ENCODE results near the gene SHISA5.
"Not testable (repeated sequence)": the region's sequence is repeated elsewhere in the genome, so short reads cannot be mapped to it uniquely, and the experiment has no call there.

Gene SHISA5

GRCh38 chr3:48518638-48519276 lies 14.8 kb upstream of the SHISA5 start:
- DNase-seq = no peak

GRCh38 chr3:48518069-48518468 lies 14.1 kb upstream of the SHISA5 start:
- no peak for DNase-seq

GRCh38 chr3:48516571-48516970 lies 12.6 kb upstream of the SHISA5 start:
- DNase-seq = no peak

- DNase-seq = no peak
Observed at GRCh38 chr3:48514431-48515227, 10.7 kb upstream of the SHISA5 start.

- no peak for DNase-seq
Observed at GRCh38 chr3:48511551-48511950, 7.6 kb upstream of the SHISA5 start.

- DNase-seq = peak; percentile 55
Observed at GRCh38 chr3:48507256-48508061, 3.5 kb upstream of the SHISA5 start.

- no peak for DNase-seq
Observed at GRCh38 chr3:48505968-48506504, 2.1 kb upstream of the SHISA5 start.

- DNase-seq = no peak
Observed at GRCh38 chr3:48505146-48505545, 1.2 kb upstream of the SHISA5 start.

GRCh38 chr3:48503401-48504050 lies 448 bp downstream of the SHISA5 start:
- DNase-seq = peak; percentile 48

- DNase-seq = no peak
Observed at GRCh38 chr3:48502728-48503168, 1.2 kb downstream of the SHISA5 start.

GRCh38 chr3:48502121-48502520 lies 1.9 kb downstream of the SHISA5 start:
- no peak for DNase-seq

GRCh38 chr3:48501196-48501595 lies 2.8 kb downstream of the SHISA5 start:
- no peak for DNase-seq

- no peak for DNase-seq
Observed at GRCh38 chr3:48500656-48501055, 3.3 kb downstream of the SHISA5 start.

- no peak for DNase-seq
Observed at GRCh38 chr3:48493203-48493501, 10.8 kb downstream of the SHISA5 start.

- DNase-seq = no peak
Observed at GRCh38 chr3:48492461-48493202, 11.3 kb downstream of the SHISA5 start.

- DNase-seq = no peak
Observed at GRCh38 chr3:48486952-48487351, 17.0 kb downstream of the SHISA5 start.

- DNase-seq = not testable (repeated sequence)
Observed at GRCh38 chr3:48482822-48483221, 21.2 kb downstream of the SHISA5 start.

- not testable (repeated sequence) for DNase-seq
Observed at GRCh38 chr3:48480891-48481290, 23.1 kb downstream of the SHISA5 start.

GRCh38 chr3:48478626-48479555 lies 25.1 kb downstream of the SHISA5 start:
- DNase-seq = no peak

GRCh38 chr3:48477959-48478520 lies 25.9 kb downstream of the SHISA5 start:
- DNase-seq = no peak
